ENCODE results near the gene TSHZ2. TPM values are rescaled to one million over a fixed set of nuclear protein-coding genes. Genes with fewer than 3 reads are reported as not detected.

TSHZ2 gene
- total and polyA plus RNA-seq, 2 donors (not counting 3 experiments of a cell fraction or from before 2014, with no cell fraction given): not detected

DNA sequence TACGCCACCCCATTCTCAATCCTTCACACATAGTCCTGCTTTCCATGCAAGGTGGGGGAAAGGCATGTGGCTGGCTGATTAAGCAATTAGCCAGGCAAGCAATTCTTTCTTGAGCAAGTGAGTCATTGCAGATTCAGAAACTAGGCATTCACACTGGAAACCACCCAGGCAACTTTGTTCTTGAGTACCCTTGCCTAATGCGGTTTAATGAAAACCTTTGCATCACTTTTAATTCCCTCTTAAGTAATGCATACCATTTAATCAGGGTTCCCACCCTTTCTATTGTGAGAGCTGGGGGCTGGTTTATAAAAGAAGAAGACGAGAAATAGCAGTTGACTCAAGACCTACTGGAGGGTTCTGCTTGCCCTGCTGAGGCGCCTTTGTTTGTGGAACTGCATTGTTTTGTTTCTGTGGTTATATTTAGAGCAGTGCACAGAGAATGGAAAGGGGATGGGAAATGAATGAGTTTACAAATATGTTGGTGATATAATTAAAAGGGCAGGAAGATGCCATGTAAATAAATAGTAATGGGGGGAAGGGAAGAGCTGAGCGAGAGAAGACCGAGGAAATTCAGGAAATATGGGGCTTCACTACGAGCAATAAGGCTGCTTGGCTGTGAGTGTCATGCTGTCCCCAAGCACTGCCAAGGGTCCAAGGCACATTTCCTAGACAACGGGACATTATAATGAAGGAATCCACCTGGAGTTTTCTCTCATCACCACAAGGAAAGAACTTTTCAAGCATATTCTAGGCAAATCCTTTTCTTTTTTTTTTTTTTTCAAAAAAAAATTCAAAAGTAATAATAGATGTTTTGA, 48.8 kb upstream of the TSHZ2 start:
- H3K9me3 ChIP-seq (replicated peaks; ENCODE audit: control insufficient read depth, insufficient read depth, low read length): peaks cover 2% of the 10 kb centered on the region
- no peaks in the 10 kb centered on the region for H3K36me3 ChIP-seq (ENCODE audit: control insufficient read depth in 2 of 2, extremely low read depth in 1 of 2, insufficient read depth in 2 of 2, low read length in 2 of 2)
- no peak overlapping the region for H3K27ac ChIP-seq (ENCODE audit: insufficient read depth, low read depth, low read length)
- H2AFZ ChIP-seq (ENCODE audit: low read depth, low read length): no peak overlapping the region
- H3K4me2 ChIP-seq (ENCODE audit: insufficient read depth, low read length): no peak overlapping the region
- FAIRE-seq (no peak), DNase-seq (ENCODE audit: low read depth, low spot score) (no peak)
- ChIA-PET POLR2A (no interaction called here), CTCF (no interaction called here)
- BruUV-seq (replicated peaks): no TSS peak
- TF ChIP-seq EZH2 (IDR thresholded peaks at IDR 0.05; ENCODE audit: borderline replicate concordance, low read depth, low read length, severe bottlenecking): no peak
- no peak for TF ChIP-seq GATA2 (IDR thresholded peaks at IDR 0.05; ENCODE audit: insufficient read depth, insufficient read length, low read depth, low read length)
- no peak for TF ChIP-seq FOS (IDR thresholded peaks at IDR 0.05; ENCODE audit: borderline replicate concordance, insufficient read depth, low read length)
- no peak for TF ChIP-seq POLR2AphosphoS5 (IDR thresholded peaks at IDR 0.05; ENCODE audit: insufficient read depth, low read depth, low read length)
- TF ChIP-seq, protein P1, sequence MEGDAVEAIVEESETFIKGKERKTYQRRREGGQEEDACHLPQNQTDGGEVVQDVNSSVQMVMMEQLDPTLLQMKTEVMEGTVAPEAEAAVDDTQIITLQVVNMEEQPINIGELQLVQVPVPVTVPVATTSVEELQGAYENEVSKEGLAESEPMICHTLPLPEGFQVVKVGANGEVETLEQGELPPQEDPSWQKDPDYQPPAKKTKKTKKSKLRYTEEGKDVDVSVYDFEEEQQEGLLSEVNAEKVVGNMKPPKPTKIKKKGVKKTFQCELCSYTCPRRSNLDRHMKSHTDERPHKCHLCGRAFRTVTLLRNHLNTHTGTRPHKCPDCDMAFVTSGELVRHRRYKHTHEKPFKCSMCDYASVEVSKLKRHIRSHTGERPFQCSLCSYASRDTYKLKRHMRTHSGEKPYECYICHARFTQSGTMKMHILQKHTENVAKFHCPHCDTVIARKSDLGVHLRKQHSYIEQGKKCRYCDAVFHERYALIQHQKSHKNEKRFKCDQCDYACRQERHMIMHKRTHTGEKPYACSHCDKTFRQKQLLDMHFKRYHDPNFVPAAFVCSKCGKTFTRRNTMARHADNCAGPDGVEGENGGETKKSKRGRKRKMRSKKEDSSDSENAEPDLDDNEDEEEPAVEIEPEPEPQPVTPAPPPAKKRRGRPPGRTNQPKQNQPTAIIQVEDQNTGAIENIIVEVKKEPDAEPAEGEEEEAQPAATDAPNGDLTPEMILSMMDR (IDR thresholded peaks at IDR 0.05; ENCODE audit: extremely low read depth in 1 of 2, insufficient read depth in 1 of 2, low read depth in 1 of 2, low read length in 2 of 2): no peak
- TF ChIP-seq, protein P2, sequence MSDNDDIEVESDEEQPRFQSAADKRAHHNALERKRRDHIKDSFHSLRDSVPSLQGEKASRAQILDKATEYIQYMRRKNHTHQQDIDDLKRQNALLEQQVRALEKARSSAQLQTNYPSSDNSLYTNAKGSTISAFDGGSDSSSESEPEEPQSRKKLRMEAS (IDR thresholded peaks at IDR 0.05; ENCODE audit: insufficient read depth, insufficient read length): no peak
- no peak for TF ChIP-seq JUN (IDR thresholded peaks at IDR 0.05; ENCODE audit: borderline replicate concordance, insufficient read depth, insufficient read length, low read depth)
- TF ChIP-seq POLR2A (IDR thresholded peaks at IDR 0.05; ENCODE audit: low read depth, low read length): no peak
- TF ChIP-seq MYC (IDR thresholded peaks at IDR 0.05; ENCODE audit: low read depth, low read length): no peak
- dilution Hi-C loops (cut with MboI; ENCODE audit: extremely low pct_ligation_motif_present, low sequenced_read_pairs): no loop called here
- no peaks in the 10 kb centered on the region for H3K27me3 ChIP-seq (ENCODE audit: control insufficient read depth in 2 of 2, insufficient read depth in 2 of 2, low read length in 2 of 2)
- no peaks in the 10 kb centered on the region for H3K9me1 ChIP-seq (replicated peaks; ENCODE audit: control insufficient read depth, extremely low read depth, insufficient read depth, low read length)
- H3K79me2 ChIP-seq (ENCODE audit: control insufficient read depth, insufficient read depth, low read length): no peaks in the 10 kb centered on the region
- H3K4me3 ChIP-seq (replicated peaks in 1 of 3; ENCODE audit: insufficient read depth in 1 of 3, low read depth in 1 of 3, low read length in 3 of 3): no peak overlapping the region
- H3K9ac ChIP-seq (replicated peaks; ENCODE audit: extremely low read depth, insufficient read depth, low read length): no peak overlapping the region
- intact Hi-C loops (cut with micrococcal nuclease): no loop called here
- no peaks in the 10 kb centered on the region for H4K20me1 ChIP-seq (replicated peaks; ENCODE audit: control insufficient read depth, extremely low read depth, insufficient read depth, low read length)
- no peaks in the 10 kb centered on the region for H3K4me1 ChIP-seq (ENCODE audit: control insufficient read depth, extremely low read depth, insufficient read depth, low read length)
